ENCODE results near the gene CIRBP. TPM values are rescaled to one million over a fixed set of nuclear protein-coding genes. Genes with fewer than 3 reads are reported as not detected.

Gene CIRBP
- total RNA-seq, 1 experiment from 2014 or later = 263 TPM

DNA sequence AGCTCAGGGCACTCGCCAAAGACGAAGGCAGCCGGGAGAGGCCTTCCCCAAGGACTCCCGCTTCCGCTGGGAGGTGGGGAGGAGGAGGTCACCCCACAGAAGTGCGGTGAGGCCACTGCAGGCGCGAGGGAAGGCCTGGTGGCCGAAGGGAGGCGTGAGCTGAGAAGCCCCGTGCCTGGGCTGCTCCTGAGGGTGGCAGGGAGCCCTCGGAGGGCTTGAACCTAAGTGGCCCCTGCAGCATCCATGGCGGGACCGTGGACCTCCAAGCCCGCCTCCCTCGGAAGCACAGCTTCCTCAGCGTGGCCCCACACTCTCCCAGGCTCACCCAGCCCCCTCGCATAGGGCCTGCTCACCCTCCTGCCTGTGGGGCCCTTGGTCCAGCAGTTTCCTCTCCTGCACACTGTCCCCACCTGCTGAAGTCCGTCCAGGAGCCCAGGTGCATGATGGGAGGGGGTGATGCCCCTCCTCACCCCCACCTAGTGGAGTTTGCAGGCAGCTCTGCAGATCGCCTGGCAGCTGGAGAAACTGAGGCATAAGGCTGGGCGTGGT is 42.5 kb downstream of the CIRBP start:
- H3K56ac ChIP-seq (ENCODE audit: insufficient read length, low read depth, low read length) = no peak overlapping the region
- no peak overlapping the region for H3K4ac ChIP-seq (ENCODE audit: low read depth, low read length)
- no peaks in the 10 kb centered on the region for H3K27me3 ChIP-seq (ENCODE audit: insufficient read depth, low read length)
- no peak overlapping the region for H2BK5ac ChIP-seq (ENCODE audit: insufficient read length, low read length)
- no peak overlapping the region for H3K4me3 Mint-ChIP-seq
- no peak overlapping the region for H4K5ac ChIP-seq (ENCODE audit: insufficient read length, low read depth, low read length)
- H2BK120ac ChIP-seq (ENCODE audit: low read depth, low read length, poor library complexity, severe bottlenecking) = no peak overlapping the region
- TF ChIP-seq, protein P1, sequence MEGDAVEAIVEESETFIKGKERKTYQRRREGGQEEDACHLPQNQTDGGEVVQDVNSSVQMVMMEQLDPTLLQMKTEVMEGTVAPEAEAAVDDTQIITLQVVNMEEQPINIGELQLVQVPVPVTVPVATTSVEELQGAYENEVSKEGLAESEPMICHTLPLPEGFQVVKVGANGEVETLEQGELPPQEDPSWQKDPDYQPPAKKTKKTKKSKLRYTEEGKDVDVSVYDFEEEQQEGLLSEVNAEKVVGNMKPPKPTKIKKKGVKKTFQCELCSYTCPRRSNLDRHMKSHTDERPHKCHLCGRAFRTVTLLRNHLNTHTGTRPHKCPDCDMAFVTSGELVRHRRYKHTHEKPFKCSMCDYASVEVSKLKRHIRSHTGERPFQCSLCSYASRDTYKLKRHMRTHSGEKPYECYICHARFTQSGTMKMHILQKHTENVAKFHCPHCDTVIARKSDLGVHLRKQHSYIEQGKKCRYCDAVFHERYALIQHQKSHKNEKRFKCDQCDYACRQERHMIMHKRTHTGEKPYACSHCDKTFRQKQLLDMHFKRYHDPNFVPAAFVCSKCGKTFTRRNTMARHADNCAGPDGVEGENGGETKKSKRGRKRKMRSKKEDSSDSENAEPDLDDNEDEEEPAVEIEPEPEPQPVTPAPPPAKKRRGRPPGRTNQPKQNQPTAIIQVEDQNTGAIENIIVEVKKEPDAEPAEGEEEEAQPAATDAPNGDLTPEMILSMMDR (conservative IDR thresholded peaks at IDR 0.05) = no peak; the same call in 2 of the 3 replicates
- no peak overlapping the region for H3K23ac ChIP-seq (ENCODE audit: insufficient read length, low read depth, low read length)
- no peak overlapping the region for H4K8ac ChIP-seq (replicated peaks; ENCODE audit: insufficient read length, low read depth, low read length)
- no peaks in the 10 kb centered on the region for H3K4me1 ChIP-seq (ENCODE audit: insufficient read depth, low read length)
- H3K27ac Mint-ChIP-seq = no peak overlapping the region; a peak in 1 of 7 replicates
- no peak overlapping the region for H3K18ac ChIP-seq (ENCODE audit: insufficient read length, low read depth, low read length)
- H3K14ac ChIP-seq (ENCODE audit: insufficient read depth, low read length) = no peak overlapping the region
- H2AFZ ChIP-seq (ENCODE audit: low read length) = no peak overlapping the region
- H3K36me3 Mint-ChIP-seq (ENCODE audit: insufficient read depth in 1 of 3, low read depth in 3 of 3) = no peaks in the 10 kb centered on the region
- no peak overlapping the region for H3K27ac ChIP-seq (ENCODE audit: insufficient read length, low read depth, low read length)
- no peak overlapping the region for H3K9ac ChIP-seq (ENCODE audit: extremely low read depth, insufficient read length, low read length)
- H3T11ph ChIP-seq (ENCODE audit: low read length) = no peak overlapping the region
- H2BK12ac ChIP-seq (ENCODE audit: insufficient read length, low read depth, low read length) = no peak overlapping the region
- no CpG with 5 or more reads among the region's 21 CpGs for WGBS (ENCODE audit: extremely low coverage, insufficient read length, low lambda C conversion rate)
- H3K27me3 Mint-ChIP-seq (ENCODE audit: low read depth) = peaks cover 14% of the 10 kb centered on the region
- H2AK5ac ChIP-seq (ENCODE audit: insufficient read length, low read length) = no peak overlapping the region
- H3K9me3 Mint-ChIP-seq = no peaks in the 10 kb centered on the region
- H3K23me2 ChIP-seq (ENCODE audit: insufficient read length, low read depth, low read length, poor library complexity, severe bottlenecking) = peaks cover 5% of the 10 kb centered on the region
- H2BK15ac ChIP-seq (ENCODE audit: low read depth, low read length) = no peak overlapping the region
- H3K4me2 ChIP-seq (ENCODE audit: insufficient read depth, insufficient read length, low read length) = no peak overlapping the region
- H2BK20ac ChIP-seq (ENCODE audit: low read depth, low read length, poor library complexity, severe bottlenecking) = no peak overlapping the region
- no peak for DNase-seq
- no peak overlapping the region for H4K91ac ChIP-seq (ENCODE audit: insufficient read length, low read depth, low read length)
- H3K79me1 ChIP-seq (ENCODE audit: insufficient read depth, low read depth, low read length, poor library complexity, severe bottlenecking) = no peaks in the 10 kb centered on the region
- H3K9me3 ChIP-seq (ENCODE audit: control insufficient read depth, low read depth, low read length) = no peaks in the 10 kb centered on the region
- H4K20me1 ChIP-seq (ENCODE audit: control insufficient read depth, insufficient read depth, insufficient read length) = no peaks in the 10 kb centered on the region
- no peaks in the 10 kb centered on the region for H3K79me2 ChIP-seq (ENCODE audit: insufficient read depth, low read length)
- peaks cover 0 to 15% of the 10 kb centered on the region in 2 experiments; a peak in 2 of 4 replicates for H3K4me1 Mint-ChIP-seq
